Nephron progenitor cell (in vitro differentiated cells): ENCODE measurements around the gene MAN2A2.

Experiments
- DNase-seq: peaks from one replicate; pipeline ENCODE4 v3.0.0; 2021
- H3K27ac Mint-ChIP-seq: 2 replicates; pipeline ENCODE4 v1.8.0; 2021; ENCODE audit warnings: mild to moderate bottlenecking, moderate library complexity, mixed read lengths
- H3K27me3 Mint-ChIP-seq: 2 replicates; pipeline ENCODE4 v1.8.0; 2021; ENCODE audit warnings: mild to moderate bottlenecking, low read depth, mixed read lengths; ENCODE audit not compliant: poor library complexity
- H3K36me3 Mint-ChIP-seq: 2 replicates; pipeline ENCODE4 v1.8.0; 2021; ENCODE audit warnings: low read depth, mixed read lengths
- H3K4me1 Mint-ChIP-seq: 2 replicates; pipeline ENCODE4 v1.8.0; 2021; ENCODE audit warnings: mixed read lengths
- H3K4me3 Mint-ChIP-seq: 2 replicates; pipeline ENCODE4 v1.8.0; 2021; ENCODE audit warnings: mild to moderate bottlenecking, moderate library complexity, mixed read lengths
- H3K9me3 Mint-ChIP-seq: 2 replicates; pipeline ENCODE4 v1.8.0; 2021; ENCODE audit warnings: mild to moderate bottlenecking, moderate library complexity, mixed read lengths
- CTCF ChIP-seq: fragments of 200-600 bp; sonication (generic); IDR thresholded peaks from 2 replicates; pipeline ENCODE4 v1.5.0; 2021; ENCODE audit warnings: antibody characterized with exemption

MAN2A2 gene

GRCh38 chr15:90884719-90885431 lies 18.2 kb upstream of the MAN2A2 start:
- no peak for DNase-seq
- TF ChIP-seq CTCF: no peak
- peak overlapping the region; percentile 58 for H3K4me3 Mint-ChIP-seq
- H3K27ac Mint-ChIP-seq: no peak overlapping the region
- H3K4me1 Mint-ChIP-seq: peaks cover 40% of the 10 kb centered on the region
- no peaks in the 10 kb centered on the region for H3K36me3 Mint-ChIP-seq
- no peaks in the 10 kb centered on the region for H3K9me3 Mint-ChIP-seq
- H3K27me3 Mint-ChIP-seq: no peaks in the 10 kb centered on the region

- Mint-ChIP-seq H3K4me3 (peak overlapping the region; percentile 58), H3K9me3 (no peaks in the 10 kb centered on the region), H3K27me3 (no peaks in the 10 kb centered on the region), H3K27ac (peak overlapping the region; percentile 45), H3K36me3 (no peaks in the 10 kb centered on the region), H3K4me1 (peaks cover 46% of the 10 kb centered on the region)
- peak; percentile 92 for DNase-seq
- peak; percentile 100 for TF ChIP-seq CTCF
Observed at GRCh38 chr15:90885432-90886290, 17.4 kb upstream of the MAN2A2 start.

GRCh38 chr15:90886291-90886614 lies 16.8 kb upstream of the MAN2A2 start:
- peaks cover 49% of the 10 kb centered on the region for H3K4me1 Mint-ChIP-seq
- no peaks in the 10 kb centered on the region for H3K36me3 Mint-ChIP-seq
- no peaks in the 10 kb centered on the region for H3K9me3 Mint-ChIP-seq
- no peak overlapping the region for H3K27ac Mint-ChIP-seq
- no peak for DNase-seq
- TF ChIP-seq CTCF: peak; percentile 38
- H3K27me3 Mint-ChIP-seq: no peaks in the 10 kb centered on the region
- no peak overlapping the region for H3K4me3 Mint-ChIP-seq

- no peaks in the 10 kb centered on the region for H3K36me3 Mint-ChIP-seq
- no peak for TF ChIP-seq CTCF
- peaks cover 49% of the 10 kb centered on the region for H3K4me1 Mint-ChIP-seq
- no peak for DNase-seq
- no peak overlapping the region for H3K4me3 Mint-ChIP-seq
- no peak overlapping the region for H3K27ac Mint-ChIP-seq
- no peaks in the 10 kb centered on the region for H3K27me3 Mint-ChIP-seq
- H3K9me3 Mint-ChIP-seq: no peaks in the 10 kb centered on the region
Observed at GRCh38 chr15:90887037-90887481, 16.0 kb upstream of the MAN2A2 start.

- H3K36me3 Mint-ChIP-seq: peaks cover 4% of the 10 kb centered on the region
- H3K27me3 Mint-ChIP-seq: no peaks in the 10 kb centered on the region
Observed at GRCh38 chr15:90889313-90889730, 13.8 kb upstream of the MAN2A2 start.

More at GRCh38 chr15:90889313-90889730, 13.8 kb upstream of the MAN2A2 start:
- no peak for DNase-seq
- no peak for TF ChIP-seq CTCF
- Mint-ChIP-seq H3K4me3 (no peak overlapping the region), H3K9me3 (no peaks in the 10 kb centered on the region), H3K27ac (no peak overlapping the region), H3K4me1 (peaks cover 49% of the 10 kb centered on the region)
